Osteoblast (primary cell): ENCODE results near the gene TMEM82. TPM values are rescaled to one million over a fixed set of nuclear protein-coding genes. Genes with fewer than 3 reads are reported as not detected.
A peak's percentile ranks its signal among the peaks of the same experiment; 100 is the strongest.
"Not testable (repeated sequence)": the region's sequence is repeated elsewhere in the genome, so short reads cannot be mapped to it uniquely, and the experiment has no call there.

Experiments used
- DNase-seq: peaks from one replicate; pipeline ENCODE4 v3.0.0; 2011; ENCODE audit warnings: low spot score, mixed read lengths; ENCODE audit not compliant: insufficient read length; ENCODE audit errors: missing footprints
- H2AFZ ChIP-seq: 2 replicates; pipeline ENCODE4 v1.6.0; 2011; ENCODE audit warnings: mild to moderate bottlenecking, low read length
- H3K27ac ChIP-seq: 2 replicates; pipeline ENCODE4 v1.5.1; 2011; ENCODE audit warnings: mild to moderate bottlenecking, low read depth, low read length, moderate library complexity
- H3K27me3 ChIP-seq: 2 replicates; pipeline ENCODE4 v1.6.0; 2012; ENCODE audit warnings: mild to moderate bottlenecking, control low read depth, inconsistent platforms, low read length, moderate library complexity; ENCODE audit not compliant: insufficient read depth
- H3K36me3 ChIP-seq: 2 replicates; pipeline ENCODE4 v1.5.1; 2011; ENCODE audit warnings: mild to moderate bottlenecking, low read length, control low read depth, moderate library complexity; ENCODE audit not compliant: insufficient read depth
- H3K4me1 ChIP-seq: 2 replicates; pipeline ENCODE4 v1.5.1; 2011; ENCODE audit warnings: mild to moderate bottlenecking, low read length, control low read depth, moderate library complexity; ENCODE audit not compliant: insufficient read depth
- H3K4me2 ChIP-seq: 2 replicates; pipeline ENCODE4 v1.6.0; 2011; ENCODE audit warnings: mild to moderate bottlenecking, low read length; ENCODE audit not compliant: insufficient read depth
- H3K4me3 ChIP-seq: fragments of 200-600 bp; sonication (generic); 3 replicates; pipeline ENCODE4 v1.5.1; 2012; ENCODE audit warnings: mild to moderate bottlenecking, low read length, inconsistent platforms; ENCODE audit not compliant: insufficient read depth
- H3K79me2 ChIP-seq: 2 replicates; pipeline ENCODE4 v1.6.0; 2012; ENCODE audit warnings: mild to moderate bottlenecking, low read length, control low read depth, inconsistent platforms; ENCODE audit not compliant: insufficient read depth
- H3K9me3 ChIP-seq: 2 replicates; pipeline ENCODE4 v1.5.1; 2011; ENCODE audit warnings: low read depth, low read length, control low read depth
- H4K20me1 ChIP-seq: 2 replicates; pipeline ENCODE4 v1.6.0; 2012; ENCODE audit warnings: mild to moderate bottlenecking, low read length, control low read depth; ENCODE audit not compliant: insufficient read depth
- CTCF ChIP-seq: IDR thresholded peaks from 2 replicates; pipeline ENCODE4 v1.5.1; 2011; ENCODE audit warnings: mild to moderate bottlenecking, low read depth, low read length, moderate library complexity; ENCODE audit errors: extremely low read depth
- total RNA-seq: library from RNA; depleted of rRNA; stranded (reverse); fragments of >200 nt; gene quantifications from 2 replicates; pipeline ENCODE4 v1.2.3, GENCODE V29; 2012

Gene TMEM82
- not detected in 2 replicates for total RNA-seq

DNA sequence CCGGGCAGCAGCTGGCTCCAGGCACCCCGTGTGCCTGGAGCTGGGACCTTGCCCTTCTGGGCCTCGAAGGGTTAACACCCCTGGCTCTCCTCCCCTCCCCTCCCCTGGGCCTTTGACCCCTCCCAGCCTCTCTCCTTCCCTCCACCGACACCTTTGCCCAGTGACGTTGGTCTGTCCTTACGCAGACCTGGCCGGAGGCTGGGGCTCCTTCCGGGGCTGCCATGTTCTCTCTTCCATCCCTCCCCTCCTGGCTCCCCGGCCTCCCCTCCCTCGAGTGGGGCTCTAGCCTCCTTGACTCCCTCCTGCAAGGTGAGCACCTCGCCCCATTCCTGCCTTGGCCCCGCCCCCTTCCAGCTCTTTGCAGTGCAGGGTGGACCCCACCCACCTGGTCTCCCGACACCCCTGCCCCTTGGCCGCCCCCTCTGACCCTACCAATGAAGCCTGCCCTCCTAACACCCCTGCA lies at the start of gene TMEM82:
TMEM82 (plus strand) TSS at position 161 of the 463 bp plus-strand sequence; CDS start at position 222, 61 bp downstream.
- no peaks in the 10 kb centered on the region for H3K79me2 ChIP-seq
- no peaks in the 10 kb centered on the region for H3K27me3 ChIP-seq
- no peak for DNase-seq
- H3K4me2 ChIP-seq: no peak within 1 kb of the TSS
- H3K4me3 ChIP-seq: no peak within 1 kb of the TSS
- H2AFZ ChIP-seq: no peak within 1 kb of the TSS
- no peak within 1 kb of the TSS for H3K27ac ChIP-seq
- no peaks in the 10 kb centered on the region for H4K20me1 ChIP-seq
- H3K9me3 ChIP-seq: no peaks in the 10 kb centered on the region
- TF ChIP-seq CTCF: no peak
- H3K36me3 ChIP-seq: no peaks in the 10 kb centered on the region
- H3K4me1 ChIP-seq: no peaks in the 10 kb centered on the region

DNA sequence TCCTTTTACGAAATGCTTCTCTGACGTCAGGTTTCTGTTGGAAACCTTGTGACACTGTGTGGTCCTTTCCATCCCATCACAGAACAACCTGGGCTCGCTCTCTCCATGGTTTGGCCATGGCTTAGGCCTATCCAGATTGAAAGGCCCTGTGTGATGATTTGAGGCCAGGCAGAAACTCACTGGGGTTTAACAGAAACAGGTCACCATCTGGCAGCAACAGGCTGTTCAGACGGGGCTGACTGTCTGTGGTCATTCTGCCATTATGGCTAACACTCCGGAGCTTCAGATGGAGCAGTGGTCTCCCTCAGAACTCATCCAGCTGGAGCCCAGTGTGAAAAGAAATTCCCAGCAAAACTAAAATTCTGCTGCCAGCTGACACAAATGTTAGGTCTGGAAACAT lies 48.9 kb upstream of the TMEM82 start:
- peaks cover 18% of the 10 kb centered on the region for H3K4me1 ChIP-seq

DNA sequence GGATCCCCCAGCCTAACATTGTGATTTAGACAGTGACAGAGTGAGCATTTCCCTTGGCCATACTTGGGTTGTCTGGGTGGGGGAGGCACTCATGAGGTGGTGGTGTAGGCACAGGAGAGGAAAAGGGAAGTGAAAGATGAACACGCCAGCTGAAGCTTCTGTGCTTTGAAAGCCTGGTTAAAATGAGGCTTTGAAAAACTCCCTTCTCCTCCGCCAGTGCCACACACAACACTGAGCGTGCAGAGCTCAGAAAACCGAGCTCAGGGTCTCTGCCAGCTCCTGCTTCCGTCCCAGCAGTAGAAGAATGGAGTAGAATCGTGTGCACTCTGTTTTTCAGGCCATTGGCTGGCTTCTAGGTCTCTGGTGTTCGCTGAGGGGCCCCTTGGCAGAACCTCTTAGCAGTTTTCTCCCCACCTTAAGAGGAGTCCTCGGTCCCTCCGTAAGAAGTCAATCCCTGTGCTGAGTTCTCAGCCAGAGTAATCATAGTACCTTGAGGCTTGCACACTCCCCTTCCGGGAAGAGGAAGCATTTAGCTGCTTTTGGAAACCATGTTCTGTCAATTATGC lies 45.3 kb upstream of the TMEM82 start:
- Histone ChIP-seq H3K27me3 (no peaks in the 10 kb centered on the region), H3K36me3 (peaks cover 7% of the 10 kb centered on the region), H3K79me2 (peaks cover 94% of the 10 kb centered on the region), H3K9me3 (no peaks in the 10 kb centered on the region), H2AFZ (no peak overlapping the region), H3K4me3 (no peak overlapping the region), H3K4me2 (no peak overlapping the region), H4K20me1 (peaks cover 28% of the 10 kb centered on the region), H3K4me1 (peaks cover 15% of the 10 kb centered on the region), H3K27ac (no peak overlapping the region)
- no peak for TF ChIP-seq CTCF
- peak; percentile 70 for DNase-seq

More for the DNA sequence above, 48.9 kb upstream of the TMEM82 start:
- peaks cover 97% of the 10 kb centered on the region for H3K79me2 ChIP-seq
- H3K27ac ChIP-seq: no peak overlapping the region
- no peaks in the 10 kb centered on the region for H3K27me3 ChIP-seq
- no peak overlapping the region for H3K4me2 ChIP-seq
- H3K36me3 ChIP-seq: peaks cover 6% of the 10 kb centered on the region
- no peak for DNase-seq
- no peak overlapping the region for H2AFZ ChIP-seq
- peaks cover 48% of the 10 kb centered on the region for H4K20me1 ChIP-seq
- no peak overlapping the region for H3K4me3 ChIP-seq
- no peak for TF ChIP-seq CTCF
- no peaks in the 10 kb centered on the region for H3K9me3 ChIP-seq

DNA sequence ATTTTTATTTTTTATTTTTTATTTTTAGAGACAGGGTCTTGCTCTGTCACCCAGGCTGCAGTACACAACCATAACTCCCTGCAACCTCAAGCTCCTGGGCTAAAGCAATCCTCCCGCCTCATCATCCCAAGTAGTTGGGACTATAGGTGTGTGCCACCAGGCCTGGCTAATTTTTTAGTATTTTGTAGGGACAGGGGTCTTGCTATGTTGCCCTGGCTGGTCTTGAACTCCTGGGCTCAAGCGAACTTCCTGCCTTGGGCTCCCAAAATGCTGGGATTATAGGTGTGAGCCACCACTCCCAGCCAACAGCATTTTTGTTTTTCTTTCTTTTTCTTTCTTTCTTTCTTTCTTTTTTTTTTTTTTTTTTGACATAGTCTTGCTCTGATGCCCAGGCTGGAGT lies 44.1 kb upstream of the TMEM82 start:
- peaks cover 24% of the 10 kb centered on the region for H4K20me1 ChIP-seq
- H3K36me3 ChIP-seq: peaks cover 7% of the 10 kb centered on the region
- H3K4me3 ChIP-seq: no peak overlapping the region
- H3K4me2 ChIP-seq: no peak overlapping the region
- H3K27ac ChIP-seq: no peak overlapping the region
- TF ChIP-seq CTCF: no peak
- no peaks in the 10 kb centered on the region for H3K9me3 ChIP-seq
- H3K79me2 ChIP-seq: peaks cover 92% of the 10 kb centered on the region
- no peak for DNase-seq
- H3K27me3 ChIP-seq: no peaks in the 10 kb centered on the region
- no peak overlapping the region for H2AFZ ChIP-seq
- H3K4me1 ChIP-seq: peaks cover 16% of the 10 kb centered on the region

DNA sequence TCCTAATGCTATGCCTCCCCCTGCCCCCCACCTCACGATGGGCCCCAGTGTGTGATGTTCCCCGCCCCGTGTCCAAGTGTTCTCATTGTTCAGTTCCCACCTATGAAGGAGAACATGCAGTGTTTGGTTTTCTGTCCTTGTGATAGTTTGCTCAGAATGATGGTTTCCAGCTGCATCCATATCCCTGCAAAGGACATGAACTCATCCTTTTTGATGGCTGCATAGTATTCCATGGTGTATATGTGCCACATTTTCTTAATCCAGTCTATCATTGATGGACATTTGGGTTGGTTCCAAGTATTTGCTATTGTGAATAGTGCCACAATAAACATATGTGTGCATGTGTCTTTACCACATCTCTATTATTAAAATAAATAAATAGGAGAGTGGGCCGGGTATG lies 43.0 kb upstream of the TMEM82 start:
- H3K4me1 ChIP-seq: peaks cover 27% of the 10 kb centered on the region
- H4K20me1 ChIP-seq: peaks cover 14% of the 10 kb centered on the region
- H3K27ac ChIP-seq, H2AFZ ChIP-seq, H3K4me3 ChIP-seq, DNase-seq, H3K36me3 ChIP-seq, H3K27me3 ChIP-seq, H3K9me3 ChIP-seq, H3K4me2 ChIP-seq: not testable (repeated sequence)
- peaks cover 84% of the 10 kb centered on the region for H3K79me2 ChIP-seq
